ENCODE measurements around the gene TAF1L. TPM values are rescaled to one million over a fixed set of nuclear protein-coding genes. Genes with fewer than 3 reads are reported as not detected.

Gene TAF1L
- total and polyA plus RNA-seq, 3 donors from 2014 or later: 3.0 to 5.7 (median 4.8) TPM

DNA sequence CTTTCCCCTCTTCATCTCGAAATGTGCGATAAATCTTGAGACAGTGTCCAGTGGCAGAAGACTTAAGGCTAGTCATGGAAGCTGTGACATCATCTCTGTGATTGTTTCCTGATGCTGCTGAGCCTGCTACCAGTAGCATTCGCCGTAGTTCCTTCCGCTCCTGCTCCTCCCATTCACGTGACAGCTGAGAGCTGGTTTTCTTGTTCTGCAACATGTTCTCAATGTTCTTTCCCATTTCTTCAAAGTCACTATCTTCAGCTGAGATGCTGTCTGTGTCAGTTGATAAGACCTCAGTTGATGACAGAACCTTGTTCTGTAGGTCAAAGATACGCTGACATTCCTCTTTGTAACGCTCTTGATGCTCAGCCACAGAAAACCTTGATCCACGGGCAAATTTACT lies 3.5 kb downstream of the TAF1L start:
- Histone ChIP-seq H3K9me3 (no peaks in the 10 kb centered on the region), H3K27ac (no peak overlapping the region), H3K4me3 (no peak overlapping the region), H3K36me3 (ENCODE audit: low read depth, missing control alignments) (no peaks in the 10 kb centered on the region), H3K4me1 (no peaks in the 10 kb centered on the region), H3K27me3 (no peaks in the 10 kb centered on the region)
- WGBS, 2 donors: 78% methylated on average over 9 of the region's 9 CpGs
- DNase-seq: no peak
- TF ChIP-seq, protein P1, sequence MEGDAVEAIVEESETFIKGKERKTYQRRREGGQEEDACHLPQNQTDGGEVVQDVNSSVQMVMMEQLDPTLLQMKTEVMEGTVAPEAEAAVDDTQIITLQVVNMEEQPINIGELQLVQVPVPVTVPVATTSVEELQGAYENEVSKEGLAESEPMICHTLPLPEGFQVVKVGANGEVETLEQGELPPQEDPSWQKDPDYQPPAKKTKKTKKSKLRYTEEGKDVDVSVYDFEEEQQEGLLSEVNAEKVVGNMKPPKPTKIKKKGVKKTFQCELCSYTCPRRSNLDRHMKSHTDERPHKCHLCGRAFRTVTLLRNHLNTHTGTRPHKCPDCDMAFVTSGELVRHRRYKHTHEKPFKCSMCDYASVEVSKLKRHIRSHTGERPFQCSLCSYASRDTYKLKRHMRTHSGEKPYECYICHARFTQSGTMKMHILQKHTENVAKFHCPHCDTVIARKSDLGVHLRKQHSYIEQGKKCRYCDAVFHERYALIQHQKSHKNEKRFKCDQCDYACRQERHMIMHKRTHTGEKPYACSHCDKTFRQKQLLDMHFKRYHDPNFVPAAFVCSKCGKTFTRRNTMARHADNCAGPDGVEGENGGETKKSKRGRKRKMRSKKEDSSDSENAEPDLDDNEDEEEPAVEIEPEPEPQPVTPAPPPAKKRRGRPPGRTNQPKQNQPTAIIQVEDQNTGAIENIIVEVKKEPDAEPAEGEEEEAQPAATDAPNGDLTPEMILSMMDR (IDR thresholded peaks at IDR 0.05): no peak
- intact Hi-C loops (cut with DNase I; ENCODE audit: low total_unique reads): no loop called here

DNA sequence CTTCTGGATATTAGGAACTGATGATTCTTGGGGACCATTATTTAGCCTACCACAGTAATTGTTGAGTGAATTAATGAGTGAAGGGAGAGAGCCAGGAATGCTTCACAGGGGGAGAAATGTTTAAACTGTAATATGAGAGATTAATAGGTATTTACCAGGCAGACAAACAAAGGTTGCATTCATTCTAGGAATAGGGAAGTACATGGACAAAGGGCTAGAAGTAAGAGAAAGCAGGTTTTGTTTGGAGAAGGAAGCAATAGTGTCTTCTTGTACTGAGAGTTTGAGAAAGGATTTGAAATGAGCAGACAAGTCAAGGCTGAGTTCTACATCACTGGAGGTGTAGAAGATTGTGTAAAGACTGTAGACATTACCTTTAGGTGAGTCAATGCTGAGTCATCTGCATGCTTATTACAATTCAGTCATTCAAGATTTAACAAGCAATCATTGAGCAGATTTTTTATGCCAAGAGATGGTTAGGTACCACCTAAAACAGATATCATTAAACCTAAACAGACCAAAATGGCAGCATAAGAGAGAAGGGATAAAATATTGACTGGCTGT lies 8.0 kb downstream of the TAF1L start:
- Histone ChIP-seq H3K4me3 (no peak overlapping the region), H3K36me3 (ENCODE audit: low read depth, missing control alignments) (no peaks in the 10 kb centered on the region), H3K9me3 (no peaks in the 10 kb centered on the region), H3K4me1 (no peaks in the 10 kb centered on the region), H3K27me3 (no peaks in the 10 kb centered on the region), H3K27ac (no peak overlapping the region)
- no peak for DNase-seq
- intact Hi-C loops (cut with DNase I; ENCODE audit: low total_unique reads): no loop called here
- TF ChIP-seq, protein P1 (IDR thresholded peaks at IDR 0.05): no peak
- TF ChIP-seq POLR2A (IDR thresholded peaks at IDR 0.05): no peak

DNA sequence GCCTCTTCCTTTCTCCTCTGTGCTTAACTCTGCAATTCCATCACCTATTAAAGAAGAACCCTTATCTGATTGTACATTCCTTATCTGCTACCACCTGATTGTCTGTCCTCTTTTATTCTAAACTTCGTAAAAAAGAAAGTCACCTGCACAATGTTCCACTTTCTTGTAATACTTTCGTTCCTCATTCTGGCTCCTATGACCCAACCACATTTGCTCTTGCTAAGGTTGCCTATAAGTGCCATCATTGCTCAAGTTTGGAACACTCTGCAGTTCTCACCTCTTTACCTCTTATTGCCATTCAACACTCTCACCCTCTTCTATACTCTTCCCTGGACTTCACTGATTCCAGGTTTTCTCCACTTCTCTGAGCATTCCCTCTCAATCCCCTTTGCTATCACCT lies 10.1 kb downstream of the TAF1L start:
- TF ChIP-seq POLR2A (IDR thresholded peaks at IDR 0.05): no peak
- TF ChIP-seq, protein P1 (IDR thresholded peaks at IDR 0.05): no peak
- no peaks in the 10 kb centered on the region for H3K27me3 ChIP-seq
- no peaks in the 10 kb centered on the region for H3K4me1 ChIP-seq
- H3K9me3 ChIP-seq: no peaks in the 10 kb centered on the region
- no peak overlapping the region for H3K4me3 ChIP-seq
- no peak for DNase-seq
- no peaks in the 10 kb centered on the region for H3K36me3 ChIP-seq (ENCODE audit: low read depth, missing control alignments)
- no peak overlapping the region for H3K27ac ChIP-seq
- 94 to 97% methylated on average over 2 of the region's 2 CpGs for WGBS, 2 donors
- intact Hi-C loops (cut with DNase I; ENCODE audit: low total_unique reads): no loop called here

DNA sequence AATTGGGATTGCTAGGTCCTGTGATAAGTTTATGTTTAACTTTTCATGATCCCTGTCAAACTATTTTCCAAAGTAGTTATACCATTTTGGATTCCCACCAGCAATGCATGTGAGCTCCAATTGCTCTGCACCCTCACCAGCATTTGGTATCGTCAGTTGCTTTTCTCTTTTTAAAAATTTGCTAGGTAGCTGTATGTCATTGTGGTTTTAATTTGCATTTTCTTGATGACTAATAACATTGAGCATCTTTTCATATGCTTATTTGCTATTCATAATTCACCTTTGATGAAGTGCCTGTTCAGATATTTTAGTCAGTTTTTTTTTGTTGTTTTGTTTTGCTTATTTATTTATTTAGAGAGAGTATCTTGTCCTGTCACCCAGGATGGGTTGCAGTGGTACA lies 12.5 kb downstream of the TAF1L start:
- 85 to 91% methylated on average over 1 of the region's 1 CpG for WGBS, 2 donors
- TF ChIP-seq, protein P1 (IDR thresholded peaks at IDR 0.05): no peak
- TF ChIP-seq POLR2A (IDR thresholded peaks at IDR 0.05): no peak
- H3K36me3 ChIP-seq (ENCODE audit: low read depth, missing control alignments): no peaks in the 10 kb centered on the region
- H3K27ac ChIP-seq: no peak overlapping the region
- intact Hi-C loops (cut with DNase I; ENCODE audit: low total_unique reads): no loop called here
- H3K9me3 ChIP-seq: no peaks in the 10 kb centered on the region
- no peaks in the 10 kb centered on the region for H3K27me3 ChIP-seq
- H3K4me1 ChIP-seq: no peaks in the 10 kb centered on the region
- no peak for DNase-seq
- no peak overlapping the region for H3K4me3 ChIP-seq

DNA sequence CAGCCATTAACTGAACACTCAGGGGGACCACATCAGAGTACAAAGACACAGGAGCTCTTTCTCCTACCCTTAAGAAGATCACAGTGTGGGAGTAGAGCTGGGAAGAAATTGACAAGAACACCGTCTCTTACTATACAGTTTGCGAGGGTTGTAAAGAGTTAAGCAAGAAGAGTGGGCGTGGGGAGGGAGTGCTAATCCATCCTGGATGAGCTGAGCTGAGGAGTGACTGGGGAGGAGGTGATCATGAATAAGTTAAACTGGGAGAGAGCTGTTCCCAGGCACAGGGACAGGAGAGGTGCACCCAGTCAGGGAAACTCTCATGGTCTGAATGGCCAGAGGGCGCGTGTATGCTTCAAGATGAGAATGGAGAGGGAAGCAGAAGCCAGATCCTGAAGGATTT lies 17.2 kb downstream of the TAF1L start:
- DNase-seq: no peak
- 74% methylated on average over 5 of the region's 5 CpGs for WGBS, 2 donors
- no peaks in the 10 kb centered on the region for H3K9me3 ChIP-seq
- H3K27ac ChIP-seq: no peak overlapping the region
- H3K27me3 ChIP-seq: no peaks in the 10 kb centered on the region
- TF ChIP-seq POLR2A (IDR thresholded peaks at IDR 0.05): no peak
- TF ChIP-seq, protein P1 (IDR thresholded peaks at IDR 0.05): no peak
- intact Hi-C loops (cut with DNase I; ENCODE audit: low total_unique reads): no loop called here
- no peaks in the 10 kb centered on the region for H3K36me3 ChIP-seq (ENCODE audit: low read depth, missing control alignments)
- H3K4me3 ChIP-seq: no peak overlapping the region
- no peaks in the 10 kb centered on the region for H3K4me1 ChIP-seq
